HG03342 (cell line): ENCODE data around the gene SUCO.
A peak's percentile ranks its signal among the peaks of the same experiment; 100 is the strongest.

Source experiments
- ATAC-seq: cut with Tn5 transposase; IDR thresholded peaks from one replicate; pipeline ENCODE4 v1.9.1; 2021; ENCODE audit warnings: mild to moderate bottlenecking, moderate library complexity; ENCODE audit not compliant: unreplicated experiment

SUCO gene

GRCh38 chr1:172515927-172516326 lies 17.0 kb upstream of the SUCO start:
- peak; percentile 52 for ATAC-seq

GRCh38 chr1:172517081-172517480 lies 15.9 kb upstream of the SUCO start:
- ATAC-seq = no peak

DNA sequence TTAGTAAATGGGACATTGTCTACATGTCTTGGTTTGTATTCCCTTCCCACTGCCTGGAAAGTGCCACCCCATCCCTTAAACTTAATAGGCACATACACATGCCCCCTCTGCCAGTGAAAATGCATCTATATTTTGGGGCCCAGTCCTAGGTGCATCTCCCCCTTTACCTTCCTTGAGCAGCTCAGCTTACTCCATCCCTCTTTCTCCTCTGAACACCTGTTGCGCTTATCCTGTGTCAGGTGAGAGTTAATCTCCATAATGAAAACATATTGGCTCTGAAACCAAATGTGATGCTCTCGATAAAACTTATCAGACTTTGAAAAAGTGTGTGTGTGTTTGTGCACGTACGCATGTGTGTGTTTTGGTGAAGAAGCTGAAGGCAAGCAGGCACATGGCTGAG lies 15.4 kb upstream of the SUCO start:
- ATAC-seq = no peak

DNA sequence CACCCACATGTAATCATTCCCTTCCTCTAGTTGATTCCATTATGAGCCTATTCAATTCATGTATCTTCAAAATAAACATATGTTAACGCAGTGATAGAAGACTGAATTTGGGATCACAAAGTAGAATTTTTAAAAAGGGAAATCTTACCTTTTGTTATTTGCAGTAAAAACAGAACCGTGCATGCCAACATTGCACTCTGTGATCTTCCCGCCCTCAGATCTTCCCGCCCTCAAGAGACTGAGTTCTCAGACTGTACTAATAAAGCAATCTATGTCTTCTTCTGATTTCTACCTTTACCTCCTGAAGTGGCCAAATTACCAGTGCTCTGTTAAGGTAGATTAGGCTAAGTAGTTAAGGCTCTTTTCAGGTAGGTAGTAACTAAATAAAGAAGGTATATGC lies 3.6 kb upstream of the SUCO start:
- no peak for ATAC-seq

DNA sequence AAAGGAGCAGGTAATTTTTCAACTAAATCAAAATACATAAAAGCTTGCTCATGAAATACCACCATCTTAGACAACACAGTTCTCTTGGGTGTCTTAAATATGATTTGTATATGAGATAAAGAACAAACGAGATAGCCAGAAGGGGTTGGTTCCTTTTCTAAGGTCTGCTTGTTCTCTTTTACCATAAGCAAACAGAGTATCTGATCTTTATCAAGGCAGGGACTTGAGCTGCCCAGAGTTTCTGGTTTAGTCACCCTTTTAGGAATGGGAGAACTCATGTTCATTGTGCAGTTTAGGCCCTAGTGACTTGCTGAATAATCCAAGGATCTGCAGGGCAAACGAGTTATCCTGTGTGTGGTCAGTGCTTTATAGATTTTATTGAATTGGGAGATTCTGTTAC lies 3.0 kb upstream of the SUCO start:
- no peak for ATAC-seq

- no peak for ATAC-seq
These were observed 1.4 kb upstream of the SUCO start for GRCh38 chr1:172531412-172532182.

DNA sequence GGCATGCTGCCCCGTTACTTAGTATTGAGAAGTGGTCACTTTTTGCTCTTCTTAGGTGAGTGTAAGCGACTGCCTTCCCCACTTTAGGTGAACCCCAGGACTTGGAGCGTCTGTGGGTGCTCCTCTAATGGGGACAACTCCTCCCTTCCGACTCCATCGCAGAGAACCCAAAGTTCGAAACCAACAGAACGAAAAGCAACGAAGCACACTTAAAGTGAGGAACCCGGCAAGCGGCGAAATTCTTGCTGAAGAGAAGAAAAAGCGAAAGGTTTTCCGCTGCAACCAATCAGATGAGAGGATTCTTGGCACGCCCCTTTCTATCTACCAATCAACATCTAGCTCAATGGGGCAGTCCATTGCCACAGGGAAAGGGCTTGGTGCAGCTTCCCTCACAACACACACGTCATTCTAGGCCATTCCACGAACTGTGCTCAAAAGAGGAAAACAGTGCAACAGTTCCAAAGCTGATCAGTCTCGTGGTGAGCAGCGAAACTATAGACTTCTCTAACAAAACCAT lies 709 bp upstream of the SUCO start:
- peak; percentile 71 for ATAC-seq

DNA sequence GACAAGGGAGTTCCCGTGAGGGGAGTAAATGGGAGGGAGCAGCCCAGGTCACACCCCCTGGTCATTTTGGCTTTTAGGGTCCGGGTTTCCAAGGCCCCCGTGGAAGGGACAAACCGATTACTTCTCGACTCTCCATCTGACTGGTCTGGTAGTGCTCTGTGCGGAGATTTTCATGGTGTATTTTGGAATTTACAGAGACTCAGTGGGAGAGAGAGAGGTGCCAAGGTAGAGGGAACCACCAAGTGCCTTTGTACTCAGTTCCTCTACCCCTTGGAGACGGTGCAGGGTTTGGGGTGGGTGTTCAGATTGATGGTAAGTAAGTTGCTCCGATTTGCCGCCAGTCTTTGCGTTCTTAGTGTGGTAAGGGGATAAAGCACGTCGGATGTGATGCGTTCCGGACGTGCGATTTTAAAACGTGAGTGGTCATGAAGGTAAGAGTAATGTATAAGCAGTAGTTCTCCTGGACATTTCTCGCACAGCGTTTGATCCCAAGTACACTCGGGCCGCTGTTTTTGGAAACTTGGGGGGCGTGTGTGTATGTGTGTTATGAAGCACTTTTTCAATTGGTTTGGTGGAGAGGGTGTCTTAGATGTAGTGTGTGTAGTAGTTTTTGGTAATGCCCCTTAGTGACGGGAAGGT lies 682 bp downstream of the SUCO start:
- peak; percentile 19 for ATAC-seq

DNA sequence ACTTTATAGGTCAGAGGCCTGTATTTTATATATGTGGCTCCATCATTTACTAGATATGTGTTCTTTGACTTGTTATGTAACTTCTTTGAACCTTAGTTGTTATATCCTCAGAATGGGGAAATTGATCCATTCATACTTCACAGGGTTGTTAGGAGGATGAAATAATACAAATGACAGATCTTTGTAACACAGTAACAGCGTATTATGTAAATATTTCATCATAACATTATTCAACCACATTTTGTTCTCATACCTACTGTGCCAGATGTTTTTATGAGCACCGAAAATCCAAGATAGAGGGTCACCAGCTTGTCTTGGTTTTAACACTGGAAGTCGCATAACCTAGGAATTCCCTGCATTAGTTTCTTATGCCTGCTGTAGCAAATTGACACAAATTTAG lies 3.3 kb downstream of the SUCO start:
- ATAC-seq = no peak

DNA sequence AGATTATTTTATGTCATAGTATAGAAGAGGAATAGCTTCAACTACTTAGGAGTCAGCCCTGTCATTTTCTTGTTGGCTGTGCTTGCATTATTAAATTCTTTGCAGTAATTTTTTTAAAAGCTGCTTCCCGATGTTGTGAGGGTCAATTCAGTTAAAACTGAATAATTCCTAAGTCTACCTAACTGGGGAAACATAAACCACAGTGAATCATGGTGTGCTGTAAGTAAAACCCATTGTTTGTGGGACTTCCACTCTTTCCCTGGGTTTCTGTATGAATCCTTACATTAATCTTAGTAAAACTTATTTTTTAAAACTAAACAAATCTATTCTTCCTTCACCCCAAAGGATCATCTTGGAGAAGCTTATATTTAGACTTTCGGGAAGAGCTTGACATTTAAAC lies 4.4 kb downstream of the SUCO start:
- ATAC-seq = no peak

DNA sequence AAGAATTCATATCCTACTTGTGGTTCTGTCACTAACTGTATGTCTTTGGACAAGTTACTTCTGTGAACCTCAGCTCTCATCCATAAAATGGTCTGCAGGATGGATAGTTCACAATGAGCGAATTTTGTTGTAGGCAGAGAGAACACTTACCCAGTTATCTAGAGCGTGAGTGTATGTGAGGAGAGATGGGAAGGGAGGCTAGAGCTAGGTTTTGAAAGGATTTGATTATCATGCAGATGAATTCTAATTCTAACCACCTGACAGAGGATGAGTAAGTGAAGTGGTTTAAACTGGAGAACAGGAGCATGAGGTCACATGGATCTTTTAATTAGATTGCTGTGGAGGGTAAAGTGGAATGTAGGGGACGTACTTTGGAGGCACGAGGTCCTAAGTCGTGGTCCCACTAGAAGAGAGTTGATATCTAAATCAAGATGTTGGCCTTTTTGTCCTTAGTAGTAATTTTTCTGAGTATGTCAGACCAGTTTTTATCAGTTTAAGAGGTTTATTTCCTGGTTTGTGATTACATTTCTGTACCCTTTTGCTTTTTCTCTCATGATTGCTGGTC lies 5.0 kb downstream of the SUCO start:
- ATAC-seq = no peak

- ATAC-seq = no peak
These were observed 7.7 kb downstream of the SUCO start for GRCh38 chr1:172540635-172541034.

- no peak for ATAC-seq
These were observed 11.6 kb downstream of the SUCO start for GRCh38 chr1:172544481-172545104.

GRCh38 chr1:172545396-172546004 lies 12.6 kb downstream of the SUCO start:
- ATAC-seq = peak; percentile 93

DNA sequence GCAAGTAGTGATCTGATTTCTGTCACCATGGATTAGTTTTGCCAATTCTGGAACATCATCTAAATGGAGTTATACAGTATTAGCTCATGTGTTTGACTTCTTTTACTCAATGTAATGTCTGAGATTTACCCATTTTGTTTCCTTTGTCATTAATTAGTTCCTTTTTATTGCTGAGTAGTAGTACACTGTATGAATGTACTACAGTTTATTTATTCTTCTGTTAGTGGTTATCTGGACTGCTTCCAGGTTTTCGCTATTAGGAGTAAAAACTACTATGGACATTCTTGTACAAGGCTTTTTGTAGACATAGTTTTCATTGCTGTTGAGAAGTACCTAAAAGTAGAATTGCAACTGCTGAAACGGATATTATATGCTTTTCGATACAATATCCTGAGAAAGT lies 14.1 kb downstream of the SUCO start:
- ATAC-seq = no peak

DNA sequence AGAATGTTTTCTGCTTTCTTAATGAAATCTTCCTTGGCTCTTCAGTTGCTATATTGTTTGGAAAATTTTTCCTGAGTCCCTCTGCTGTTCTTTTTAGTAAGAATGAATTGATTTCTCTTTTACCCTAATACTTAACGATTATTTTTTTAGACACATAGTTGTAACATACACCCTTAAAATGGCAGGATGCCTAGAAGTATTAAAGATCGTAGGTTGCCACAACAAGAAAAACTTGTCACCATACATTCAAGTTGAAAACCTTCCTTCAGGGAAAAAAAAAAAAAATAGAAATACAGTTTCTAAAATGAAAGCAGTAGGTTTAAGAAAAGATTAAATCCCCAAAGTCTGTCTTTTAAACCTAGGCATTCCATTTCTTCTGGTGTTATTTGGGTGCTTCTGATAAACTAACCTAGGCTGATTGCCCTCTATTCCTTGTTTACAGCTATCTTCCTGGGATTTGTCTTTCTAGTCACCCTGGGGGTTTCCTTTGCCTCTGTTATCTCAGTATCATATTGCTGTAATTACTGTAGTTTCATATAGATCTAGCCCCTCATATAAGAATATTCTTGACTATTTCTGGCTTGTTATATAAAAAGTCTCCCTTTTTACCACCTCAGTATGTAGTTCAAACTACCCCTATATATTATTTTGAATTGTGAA lies 16.8 kb downstream of the SUCO start:
- ATAC-seq = no peak

GRCh38 chr1:172551279-172551678 lies 18.3 kb downstream of the SUCO start:
- ATAC-seq = no peak

GRCh38 chr1:172554915-172555314 lies 22.0 kb downstream of the SUCO start:
- no peak for ATAC-seq

- ATAC-seq = no peak
These were observed 23.5 kb downstream of the SUCO start for GRCh38 chr1:172556461-172556860.

- no peak for ATAC-seq
These were observed 24.3 kb downstream of the SUCO start for GRCh38 chr1:172557270-172557669.
